ENCODE measurements around the gene WIPF1.
A peak's percentile ranks its signal among the peaks of the same experiment; 100 is the strongest.

Gene WIPF1

DNA sequence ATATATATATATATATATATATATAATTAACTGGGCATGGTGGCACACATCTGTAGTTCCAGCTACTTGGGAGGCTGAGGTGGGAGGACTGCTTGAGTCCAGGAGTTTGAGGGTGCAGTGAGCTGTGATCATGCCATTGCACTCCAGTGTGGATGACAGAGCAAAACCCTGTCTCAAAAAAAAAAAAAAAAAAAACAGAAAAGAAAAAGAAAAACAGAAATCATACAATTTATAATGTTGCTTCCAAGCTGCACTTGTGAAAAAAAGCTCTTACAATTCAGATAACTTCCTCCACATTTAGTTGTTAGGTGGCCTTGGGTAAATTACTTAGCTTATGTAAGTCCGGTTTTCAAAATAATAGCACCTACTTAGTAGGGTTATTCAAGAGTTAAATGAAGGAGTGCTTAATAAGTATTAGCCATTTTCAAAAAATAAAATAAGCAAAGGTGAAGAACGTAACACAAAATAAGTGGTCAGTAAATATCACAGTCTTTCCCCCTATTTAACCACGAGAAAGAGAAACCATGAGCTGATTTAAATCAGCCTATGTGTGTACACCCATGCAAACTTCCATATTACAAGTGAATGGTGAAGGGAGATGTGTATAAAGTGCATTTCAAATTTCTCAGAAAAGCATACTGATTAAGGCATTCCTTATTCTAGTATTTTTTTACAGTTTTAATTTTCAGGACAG is 2.3 kb downstream of the WIPF1 start:
- no peak for DNase-seq (ENCODE audit: low spot score)

GRCh38 chr2:174594456-174594855 is 3.1 kb downstream of the WIPF1 start:
- DNase-seq (ENCODE audit: low spot score), result no peak

DNA sequence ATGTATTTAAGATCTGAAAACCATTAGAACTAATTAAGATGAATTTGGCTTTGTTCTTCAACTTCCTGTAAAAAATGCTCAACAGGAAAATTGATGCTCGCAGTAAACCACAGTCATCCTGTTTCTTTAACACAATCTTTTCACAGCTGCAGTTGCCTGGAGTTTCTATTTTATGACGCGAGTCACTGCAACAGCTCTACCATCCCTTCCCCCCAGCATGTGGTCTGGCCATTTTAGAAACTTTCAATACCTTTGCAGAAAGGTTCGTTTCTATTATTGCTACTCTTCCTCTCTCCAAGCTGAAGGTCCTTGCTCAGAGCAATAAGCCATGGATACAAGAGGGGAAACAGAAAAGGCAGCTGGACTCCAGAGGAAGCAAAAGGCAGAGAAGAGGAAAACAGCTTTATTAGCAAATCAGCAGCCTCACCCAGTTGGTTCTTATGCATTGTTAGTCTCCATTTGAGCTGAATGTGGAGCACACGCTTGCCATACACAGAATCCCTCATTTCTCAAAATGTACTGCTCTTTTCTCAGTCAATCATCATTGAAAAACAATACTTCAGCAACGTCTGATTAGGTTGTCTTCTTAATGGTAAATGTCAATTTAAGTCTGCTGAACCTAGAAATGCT is 3.9 kb downstream of the WIPF1 start:
- peak; percentile 65 for DNase-seq (ENCODE audit: low spot score)

DNA sequence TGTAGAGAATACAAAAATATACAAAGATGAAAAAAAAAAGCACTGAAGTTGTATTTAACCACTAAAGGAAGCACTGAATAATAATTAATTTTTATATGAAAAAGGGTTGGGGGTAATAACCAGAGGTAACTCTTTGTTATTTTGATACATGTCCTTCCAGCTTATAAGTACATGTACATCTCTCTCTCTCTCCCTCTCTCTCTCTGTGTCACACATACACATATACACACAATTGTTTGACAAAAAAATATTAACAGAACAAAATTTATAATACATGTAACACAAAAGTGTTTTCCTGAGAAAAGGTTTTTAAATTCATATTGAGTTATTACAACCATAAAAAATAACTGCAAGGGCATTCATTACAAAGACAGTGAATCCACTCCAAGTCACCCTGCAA is 4.6 kb downstream of the WIPF1 start:
- no peak for DNase-seq (ENCODE audit: low spot score)

DNA sequence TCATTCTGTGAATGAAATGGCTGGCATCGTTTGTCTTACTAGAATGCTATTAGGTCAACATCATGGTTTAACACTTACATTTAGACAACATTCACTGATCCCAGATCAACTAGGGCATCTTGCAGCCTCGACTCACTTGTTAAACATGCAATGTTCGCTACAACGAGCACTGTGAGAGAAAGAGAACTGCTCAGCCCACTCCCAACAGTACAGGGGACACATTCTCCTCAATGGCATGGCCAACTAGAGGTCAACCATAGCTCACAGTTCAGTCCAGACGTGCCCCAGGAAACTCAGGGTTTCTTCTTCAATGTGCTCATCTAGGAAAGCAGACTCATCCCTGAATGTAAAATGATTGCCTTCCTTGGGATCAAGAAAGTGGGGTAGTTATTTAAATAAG is 5.9 kb downstream of the WIPF1 start:
- DNase-seq (ENCODE audit: low spot score), result no peak

DNA sequence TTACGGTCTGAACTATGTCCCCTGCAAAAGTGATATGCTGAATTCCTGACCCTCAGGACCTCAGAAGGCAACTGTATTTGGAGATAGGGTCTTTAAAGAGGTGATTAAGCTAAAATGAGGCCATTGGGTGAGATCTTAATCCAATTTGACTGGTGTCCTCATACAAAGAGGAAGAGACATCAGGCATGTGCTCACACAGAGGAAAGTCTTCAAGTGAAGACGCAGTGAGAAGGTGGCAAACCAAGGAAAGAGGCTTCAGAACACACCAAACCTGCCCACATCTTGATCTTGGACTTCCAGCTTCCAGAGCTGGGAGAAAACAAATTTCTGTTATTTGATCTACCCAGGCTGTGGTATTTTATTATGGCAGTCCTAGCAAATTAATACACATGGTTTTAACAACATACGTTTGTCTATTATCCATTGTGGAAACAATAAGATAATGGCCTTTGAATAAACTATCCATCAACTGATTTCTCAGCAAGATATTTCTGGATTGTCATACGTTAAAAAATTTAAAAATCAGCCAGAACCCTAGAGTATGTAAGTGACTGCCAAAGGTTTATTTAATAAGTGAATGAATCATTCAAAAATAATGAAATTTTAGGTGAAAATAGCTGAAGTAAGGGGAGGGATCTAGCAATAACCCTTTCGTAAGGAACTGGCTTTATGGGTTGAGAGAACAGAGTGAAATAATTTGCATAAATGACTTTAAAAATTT is 6.5 kb downstream of the WIPF1 start:
- DNase-seq (ENCODE audit: low spot score), result peak; percentile 42

DNA sequence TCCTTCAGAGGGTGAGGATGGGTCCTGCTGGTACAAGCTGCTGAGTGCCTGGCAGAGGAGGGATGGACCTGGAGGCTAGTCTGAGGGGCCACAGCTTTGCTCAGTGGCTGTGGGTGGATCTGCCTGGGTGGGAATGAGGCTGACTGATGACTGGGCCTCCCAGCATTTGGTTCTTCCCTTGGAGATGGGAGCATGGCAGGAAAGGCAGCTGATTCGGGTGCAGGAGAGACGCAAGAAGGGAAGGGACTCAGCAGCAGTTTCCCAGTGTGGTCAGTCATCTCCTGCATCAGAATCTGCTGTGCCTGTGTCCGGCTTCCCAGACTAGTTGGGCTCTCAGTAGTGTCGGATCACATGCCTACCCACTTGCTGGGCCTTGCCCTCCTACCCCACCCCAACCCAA is 7.3 kb downstream of the WIPF1 start:
- no peak for DNase-seq (ENCODE audit: low spot score)

GRCh38 chr2:174589334-174589733 is 8.3 kb downstream of the WIPF1 start:
- no peak for DNase-seq (ENCODE audit: low spot score)

DNA sequence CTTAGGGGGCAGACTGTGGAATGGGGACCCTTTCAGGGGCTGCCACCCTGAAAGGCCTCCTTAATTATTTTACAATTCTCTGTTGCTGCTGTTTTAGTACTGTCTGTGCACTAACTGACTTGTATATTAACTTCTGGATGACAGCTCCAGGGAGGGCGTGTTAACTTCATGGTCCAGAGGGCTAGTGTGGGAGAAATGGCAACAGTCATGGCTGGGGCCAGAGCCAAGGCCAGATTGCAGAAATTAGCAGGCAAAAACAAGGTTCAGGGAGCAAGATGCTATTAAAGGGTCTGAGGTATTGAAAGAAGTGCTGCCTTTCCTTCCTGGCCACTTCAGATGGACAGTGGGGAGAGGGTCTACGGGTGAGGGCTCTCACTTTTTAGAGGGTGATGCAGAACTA is 9.1 kb downstream of the WIPF1 start:
- DNase-seq (ENCODE audit: low spot score), result peak; percentile 52

- DNase-seq (ENCODE audit: low spot score), result no peak
Measured at GRCh38 chr2:174587579-174587978, 10.0 kb downstream of the WIPF1 start.

- no peak for DNase-seq (ENCODE audit: low spot score)
Measured at GRCh38 chr2:174586418-174587295, 10.9 kb downstream of the WIPF1 start.

DNA sequence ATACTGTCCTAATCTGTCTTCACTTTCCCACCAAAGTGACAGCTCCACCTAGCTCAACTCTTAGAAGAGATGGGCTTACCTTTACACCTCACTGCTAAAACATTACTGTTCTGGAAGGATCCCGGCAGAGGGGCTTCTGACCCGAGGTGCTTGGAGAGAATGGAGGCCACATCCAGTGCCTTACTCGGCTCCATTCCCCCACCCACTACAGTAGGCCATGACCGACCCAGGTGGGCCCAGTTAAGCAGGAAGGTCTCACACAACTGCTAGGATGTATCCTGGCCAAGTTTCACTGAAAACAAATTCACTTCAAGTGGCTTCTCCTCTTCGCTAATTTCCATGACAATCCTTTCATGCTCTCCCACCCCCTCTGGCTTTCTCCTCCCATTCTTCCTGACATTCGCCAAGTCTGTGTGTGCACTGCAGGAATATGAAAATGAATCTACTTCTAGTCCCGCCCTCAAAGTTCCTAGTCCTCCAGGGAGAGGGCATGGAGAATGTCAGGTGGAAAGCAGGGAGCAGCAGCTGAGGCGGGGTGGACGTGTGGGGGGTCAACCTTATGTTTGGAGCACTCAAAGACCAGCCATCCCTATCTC is 11.8 kb downstream of the WIPF1 start:
- DNase-seq (ENCODE audit: low spot score), result no peak

DNA sequence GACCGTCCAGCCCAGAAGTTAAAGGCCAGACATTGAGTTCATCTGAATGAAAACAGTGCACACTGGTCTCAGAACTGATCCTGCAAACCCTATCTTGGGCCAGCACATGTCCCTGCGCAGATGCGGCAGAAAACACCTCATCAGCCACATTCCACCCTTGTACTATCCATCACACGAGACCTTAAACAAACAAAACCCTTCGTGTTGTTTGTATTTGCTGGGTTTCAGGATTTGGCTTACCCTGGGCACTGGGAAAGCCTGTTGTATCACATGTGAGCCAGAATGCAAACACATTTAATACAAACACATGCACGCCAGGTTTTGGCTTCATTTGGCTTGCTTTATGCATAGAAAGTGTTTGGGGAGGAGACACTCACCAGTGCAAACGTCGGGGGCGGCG is 12.5 kb downstream of the WIPF1 start:
- no peak for DNase-seq (ENCODE audit: low spot score)

GRCh38 chr2:174581491-174581890 is 16.1 kb downstream of the WIPF1 start:
- no peak for DNase-seq (ENCODE audit: low spot score)

DNA sequence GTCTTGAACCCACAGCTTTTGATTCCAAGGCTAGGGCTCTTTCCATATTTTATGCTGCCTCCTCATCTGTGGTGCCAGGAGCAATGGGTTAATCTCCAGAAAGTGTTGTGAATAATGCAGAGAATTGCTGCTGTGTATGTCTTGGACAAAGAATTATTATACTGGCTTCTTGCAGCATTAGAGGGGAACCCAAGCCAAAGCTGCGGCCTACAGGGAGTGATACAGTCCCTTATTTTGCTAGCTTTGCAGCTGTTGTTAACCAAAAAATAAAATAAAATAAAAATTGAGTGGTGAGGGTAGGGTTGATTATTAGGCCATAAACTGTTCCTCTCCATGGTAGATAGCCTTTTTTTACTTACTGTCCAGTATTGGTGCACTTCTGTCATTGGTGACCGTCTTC is 16.7 kb downstream of the WIPF1 start:
- no peak for DNase-seq (ENCODE audit: low spot score)

DNA sequence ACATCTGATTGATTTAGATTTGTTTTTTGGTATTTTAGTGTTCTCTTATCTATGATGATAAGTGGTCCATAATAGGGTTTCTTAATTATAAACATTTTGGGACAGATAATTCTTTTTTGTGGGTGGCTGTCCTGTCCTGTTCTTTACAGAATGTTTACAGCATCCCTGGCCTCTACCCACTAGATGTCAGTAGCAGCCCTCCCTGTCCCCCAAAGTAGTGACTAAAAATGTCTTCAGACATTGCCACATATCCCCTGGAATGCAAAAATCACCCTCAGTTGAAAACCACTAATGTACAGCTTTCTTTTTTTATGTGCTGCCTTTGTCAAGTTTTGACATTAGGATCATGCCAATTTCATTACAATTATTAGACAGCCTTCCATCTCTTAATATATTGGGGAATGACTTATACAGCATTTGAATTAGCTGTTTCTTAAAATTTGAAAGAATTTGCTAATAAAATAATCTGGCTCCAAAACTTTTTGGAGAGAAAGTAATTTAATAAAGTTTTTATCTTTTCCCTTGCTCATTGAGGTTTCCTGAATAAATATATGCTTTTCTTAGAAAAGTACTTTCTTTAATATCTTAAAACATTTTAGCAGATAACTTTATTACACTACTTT is 19.5 kb downstream of the WIPF1 start:
- peak; percentile 55 for DNase-seq (ENCODE audit: low spot score)

DNA sequence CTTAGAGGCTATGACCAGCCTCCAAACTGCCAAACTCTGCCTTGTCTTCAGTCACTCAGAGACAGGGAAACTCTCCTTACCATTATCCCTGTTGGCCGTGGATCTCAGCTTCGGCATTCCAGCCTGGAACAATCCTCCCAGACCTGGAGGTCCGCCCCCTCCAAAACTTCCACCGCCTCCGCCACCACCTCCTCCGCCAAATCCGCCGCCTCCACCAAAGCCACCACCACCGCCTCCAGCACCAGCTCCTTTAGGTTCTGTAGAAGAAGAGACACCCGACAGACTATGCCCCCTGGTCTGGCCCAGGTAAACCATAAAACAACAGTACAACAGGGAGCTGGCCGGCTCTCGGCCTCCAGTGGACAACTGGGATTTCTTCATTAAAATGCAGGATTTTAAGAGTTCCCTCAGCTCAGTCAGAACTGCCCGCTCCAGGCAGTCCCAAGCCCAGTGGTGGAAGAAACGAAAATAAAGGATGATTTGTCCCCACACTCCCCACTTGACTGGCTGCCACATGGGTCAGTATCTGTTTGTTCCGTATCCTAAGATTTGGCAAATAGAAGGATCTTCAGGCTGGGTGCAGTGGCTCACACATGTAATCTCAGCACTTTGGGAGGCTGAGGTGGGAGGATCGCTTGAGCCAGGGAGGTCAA is 22.4 kb downstream of the WIPF1 start:
- DNase-seq (ENCODE audit: low spot score), result no peak

DNA sequence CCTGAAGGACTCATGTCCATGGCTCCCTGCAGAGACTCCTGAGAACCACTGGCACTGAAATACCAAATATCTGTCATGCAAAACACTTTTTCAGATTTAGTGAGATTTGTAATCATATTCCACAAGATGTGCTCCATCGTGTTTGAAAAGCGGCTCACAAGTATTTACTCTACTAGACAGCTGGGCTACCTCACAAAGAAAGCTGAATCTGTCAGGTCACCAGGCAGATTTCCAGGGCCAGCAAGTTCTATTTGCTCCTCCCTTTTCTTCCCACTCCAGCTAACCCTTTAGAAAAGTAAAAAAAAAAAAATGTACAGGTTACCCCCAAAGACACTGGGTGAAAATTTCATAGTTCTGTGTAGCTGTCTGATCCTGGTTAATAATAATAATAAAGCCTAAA is 22.9 kb downstream of the WIPF1 start:
- no peak for DNase-seq (ENCODE audit: low spot score)

GRCh38 chr2:174573621-174574081 is 24.0 kb downstream of the WIPF1 start:
- no peak for DNase-seq (ENCODE audit: low spot score)

GRCh38 chr2:174572556-174572955 is 25.0 kb downstream of the WIPF1 start:
- DNase-seq (ENCODE audit: low spot score), result no peak

Data from AG20443 (cell line).